Smooth muscle cell (in vitro differentiated cells): ENCODE data around the gene MTMR10. TPM values are rescaled to one million over a fixed set of nuclear protein-coding genes. Genes with fewer than 3 reads are reported as not detected.

Experiments used
- DNase-seq: peaks from one replicate; lab custom pipeline; 2025; ENCODE audit not compliant: unreplicated experiment; lab: John Stamatoyannopoulos, UW
- H2AFZ ChIP-seq: fragments of 200-600 bp; sonication (generic); 2 replicates; pipeline ENCODE4 v1.6.0; 2016; ENCODE audit warnings: antibody characterized with exemption, low read depth, mild to moderate bottlenecking
- H3F3A ChIP-seq: fragments of 200-600 bp; sonication (generic); 2 replicates; pipeline ENCODE4 v1.6.0; 2017; ENCODE audit warnings: antibody characterized with exemption, low read depth
- H3K27ac ChIP-seq: fragments of 200-600 bp; sonication (generic); 2 replicates; pipeline ENCODE4 v1.5.1; 2016; ENCODE audit warnings: low read depth, mild to moderate bottlenecking
- H3K27me3 ChIP-seq: fragments of 200-600 bp; sonication (generic); 2 replicates; pipeline ENCODE4 v1.6.1; 2016; ENCODE audit warnings: low read depth, mild to moderate bottlenecking
- H3K36me3 ChIP-seq: fragments of 200-600 bp; sonication (generic); 2 replicates; pipeline ENCODE4 v1.5.1; 2016; ENCODE audit warnings: low read depth
- H3K4me1 ChIP-seq: fragments of 200-600 bp; sonication (generic); 2 replicates; pipeline ENCODE4 v1.5.1; 2016; ENCODE audit warnings: low read depth
- H3K4me2 ChIP-seq: fragments of 200-600 bp; sonication (generic); 2 replicates; pipeline ENCODE4 v1.6.0; 2016; ENCODE audit warnings: mild to moderate bottlenecking
- H3K4me3 ChIP-seq: fragments of 200-600 bp; sonication (generic); 2 replicates; pipeline ENCODE4 v1.5.1; 2016; ENCODE audit warnings: mild to moderate bottlenecking
- H3K79me2 ChIP-seq: fragments of 200-600 bp; sonication (generic); 2 replicates; pipeline ENCODE4 v1.6.0; 2016; ENCODE audit warnings: low read depth, mild to moderate bottlenecking
- H3K9ac ChIP-seq: fragments of 200-600 bp; sonication (generic); 2 replicates; pipeline ENCODE4 v1.6.0; 2016; ENCODE audit warnings: low read depth
- H3K9me3 ChIP-seq: fragments of 200-600 bp; sonication (generic); replicated peaks from 2 replicates; pipeline ENCODE4 v1.5.1; 2016; ENCODE audit warnings: low read depth
- H4K20me1 ChIP-seq: fragments of 200-600 bp; sonication (generic); 2 replicates; pipeline ENCODE4 v1.6.0; 2016; ENCODE audit warnings: low read depth
- WGBS: methylation state at CpG from one replicate; pipeline ENCODE4 v1.1.7; 2016; ENCODE audit warnings: low lambda C conversion rate; 5-methylcytosine and 5-hydroxymethylcytosine counted together
- polyA plus RNA-seq: library from polyadenylated mRNA; unstranded; fragments of >200 nt; fragmentation: Nextera tagmentation; extraction: Ambion mirVana; gene quantifications from 2 replicates; pipeline ENCODE4 v1.2.1, GENCODE V29; 2016
- total RNA-seq: library from RNA; depleted of rRNA; stranded (reverse); fragments of >200 nt; gene quantifications from 2 replicates; pipeline ENCODE4 v1.2.3, GENCODE V29; 2014
- TF ChIP-seq, protein P1 (sequence below): fragments of 200-600 bp; sonication (generic); IDR thresholded peaks from 2 replicates; pipeline ENCODE4 v1.5.1; 2017; ENCODE audit warnings: borderline replicate concordance, mild to moderate bottlenecking, antibody characterized with exemption; ENCODE audit not compliant: insufficient read depth, poor library complexity, severe bottlenecking

Gene MTMR10
- total and polyA plus RNA-seq, 2 experiments from 2014 or later, result 11.6 to 24.9 TPM

DNA sequence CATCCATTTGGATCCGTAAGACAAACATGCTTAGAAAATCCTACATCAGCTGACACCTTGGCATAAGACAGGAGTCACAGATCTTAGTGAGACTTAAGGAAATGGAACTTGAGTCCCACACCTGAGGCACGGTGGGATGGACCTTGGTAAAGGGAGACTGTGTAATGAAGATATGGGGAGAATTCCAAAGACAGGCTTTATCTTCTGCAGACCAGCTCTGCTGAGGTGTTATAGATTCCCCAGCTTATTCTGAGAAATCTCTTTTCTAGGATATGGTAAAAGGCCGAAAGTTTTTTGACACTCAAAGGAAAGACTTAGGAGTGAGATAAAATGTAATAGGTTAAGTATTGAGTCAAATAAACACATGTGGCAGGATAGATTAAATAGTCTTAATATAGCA is 8.3 kb upstream of the MTMR10 start:
- H3F3A ChIP-seq, result no peaks in the 10 kb centered on the region
- no peaks in the 10 kb centered on the region for H3K9me3 ChIP-seq
- no peaks in the 10 kb centered on the region for H3K27me3 ChIP-seq
- H2AFZ ChIP-seq, result no peak overlapping the region
- no peak overlapping the region for H3K4me3 ChIP-seq
- WGBS, result 97% methylated on average over 3 of the region's 3 CpGs
- H4K20me1 ChIP-seq, result no peaks in the 10 kb centered on the region
- H3K4me1 ChIP-seq, result no peaks in the 10 kb centered on the region
- H3K4me2 ChIP-seq, result no peak overlapping the region
- TF ChIP-seq, protein P1, sequence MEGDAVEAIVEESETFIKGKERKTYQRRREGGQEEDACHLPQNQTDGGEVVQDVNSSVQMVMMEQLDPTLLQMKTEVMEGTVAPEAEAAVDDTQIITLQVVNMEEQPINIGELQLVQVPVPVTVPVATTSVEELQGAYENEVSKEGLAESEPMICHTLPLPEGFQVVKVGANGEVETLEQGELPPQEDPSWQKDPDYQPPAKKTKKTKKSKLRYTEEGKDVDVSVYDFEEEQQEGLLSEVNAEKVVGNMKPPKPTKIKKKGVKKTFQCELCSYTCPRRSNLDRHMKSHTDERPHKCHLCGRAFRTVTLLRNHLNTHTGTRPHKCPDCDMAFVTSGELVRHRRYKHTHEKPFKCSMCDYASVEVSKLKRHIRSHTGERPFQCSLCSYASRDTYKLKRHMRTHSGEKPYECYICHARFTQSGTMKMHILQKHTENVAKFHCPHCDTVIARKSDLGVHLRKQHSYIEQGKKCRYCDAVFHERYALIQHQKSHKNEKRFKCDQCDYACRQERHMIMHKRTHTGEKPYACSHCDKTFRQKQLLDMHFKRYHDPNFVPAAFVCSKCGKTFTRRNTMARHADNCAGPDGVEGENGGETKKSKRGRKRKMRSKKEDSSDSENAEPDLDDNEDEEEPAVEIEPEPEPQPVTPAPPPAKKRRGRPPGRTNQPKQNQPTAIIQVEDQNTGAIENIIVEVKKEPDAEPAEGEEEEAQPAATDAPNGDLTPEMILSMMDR, result no peak
- no peaks in the 10 kb centered on the region for H3K79me2 ChIP-seq
- no peaks in the 10 kb centered on the region for H3K36me3 ChIP-seq
- no peak overlapping the region for H3K9ac ChIP-seq
- H3K27ac ChIP-seq, result no peak overlapping the region
- no peak for DNase-seq

DNA sequence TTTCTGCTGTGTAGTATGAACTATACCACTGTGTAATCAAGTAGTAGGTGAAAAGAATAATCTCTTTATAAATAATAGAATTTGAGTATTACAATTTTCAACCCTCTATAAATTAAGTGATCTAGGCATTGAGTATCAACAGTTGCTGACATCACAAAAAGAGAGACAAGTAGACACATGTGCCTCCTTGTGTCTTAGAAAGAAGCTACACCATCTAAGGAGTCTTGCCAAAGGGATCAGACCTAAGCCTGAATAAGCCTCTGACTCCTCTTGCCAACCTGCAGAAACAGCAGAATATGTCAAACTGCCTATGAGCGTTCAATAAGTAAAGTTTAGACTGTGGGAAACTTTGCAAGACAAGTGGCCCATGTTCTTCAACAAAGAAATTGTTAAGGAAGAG is 5.8 kb upstream of the MTMR10 start:
- H3K9me3 ChIP-seq, result no peaks in the 10 kb centered on the region
- H4K20me1 ChIP-seq, result no peaks in the 10 kb centered on the region
- no peak overlapping the region for H3K4me3 ChIP-seq
- no peaks in the 10 kb centered on the region for H3K27me3 ChIP-seq
- TF ChIP-seq, protein P1, result no peak
- H2AFZ ChIP-seq, result no peak overlapping the region
- no peak for DNase-seq
- H3K27ac ChIP-seq, result no peak overlapping the region
- no peak overlapping the region for H3K9ac ChIP-seq
- no peaks in the 10 kb centered on the region for H3F3A ChIP-seq
- 100% methylated on average over 1 of the region's 1 CpG for WGBS
- no peaks in the 10 kb centered on the region for H3K79me2 ChIP-seq
- no peaks in the 10 kb centered on the region for H3K4me1 ChIP-seq
- no peak overlapping the region for H3K4me2 ChIP-seq
- H3K36me3 ChIP-seq, result no peaks in the 10 kb centered on the region

DNA sequence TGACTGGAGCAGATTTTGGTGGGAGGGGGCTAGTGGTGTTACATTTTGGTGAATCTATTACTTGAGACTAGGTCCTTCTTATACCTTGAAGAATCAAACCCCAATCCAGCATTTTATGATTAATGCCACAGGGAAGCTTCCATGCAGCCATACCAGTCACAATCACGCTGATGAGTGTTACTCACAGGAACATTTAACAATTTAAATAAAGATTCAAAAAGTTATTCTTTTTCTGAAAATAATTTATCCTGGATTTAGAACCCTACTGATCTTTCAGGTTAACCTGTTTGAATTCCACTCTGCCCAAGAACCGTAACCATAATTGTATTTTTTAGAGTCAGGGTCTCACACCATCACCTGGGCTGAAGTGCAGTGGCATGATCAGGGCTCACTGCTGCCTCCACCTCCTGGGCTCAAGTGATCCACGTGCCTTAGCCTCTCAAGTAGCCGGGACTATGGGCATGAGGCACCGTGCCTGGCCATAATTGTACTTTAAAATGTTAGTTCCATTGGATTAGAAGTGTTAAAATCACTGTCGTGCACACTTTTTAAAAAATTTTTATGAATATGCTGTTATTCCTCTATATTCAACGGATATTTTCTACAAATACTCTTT is 929 bp upstream of the MTMR10 start:
- TF ChIP-seq, protein P1, result no peak
- H2AFZ ChIP-seq, result peak overlapping the region; percentile 66
- H3K36me3 ChIP-seq, result no peaks in the 10 kb centered on the region
- H3F3A ChIP-seq, result no peaks in the 10 kb centered on the region
- H4K20me1 ChIP-seq, result peaks cover 25% of the 10 kb centered on the region
- H3K4me1 ChIP-seq, result peaks cover 10% of the 10 kb centered on the region
- H3K4me3 ChIP-seq, result peak overlapping the region; percentile 100
- peak overlapping the region; percentile 86 for H3K27ac ChIP-seq
- no peaks in the 10 kb centered on the region for H3K9me3 ChIP-seq
- H3K4me2 ChIP-seq, result peak overlapping the region; percentile 95
- no peak for DNase-seq
- H3K79me2 ChIP-seq, result peaks cover 38% of the 10 kb centered on the region
- no peaks in the 10 kb centered on the region for H3K27me3 ChIP-seq
- 70% methylated on average over 7 of the region's 7 CpGs for WGBS
- no peak overlapping the region for H3K9ac ChIP-seq
